GM12801 (cell line): ENCODE measurements around the gene ISOC2.

ENCODE experiments used
- CTCF ChIP-seq: IDR thresholded peaks from one replicate; pipeline ENCODE4 v1.5.1; 2011; ENCODE audit warnings: control low read depth; ENCODE audit not compliant: insufficient read length; ENCODE audit errors: extremely low read depth

The ISOC2 gene

GRCh38 chr19:55486971-55487923 is 25.8 kb upstream of the ISOC2 start:
- TF ChIP-seq CTCF, result no peak

- TF ChIP-seq CTCF, result no peak
Measured at GRCh38 chr19:55486043-55486970, 24.9 kb upstream of the ISOC2 start.

GRCh38 chr19:55485439-55486011 is 24.1 kb upstream of the ISOC2 start:
- TF ChIP-seq CTCF, result no peak

GRCh38 chr19:55484593-55485438 is 23.4 kb upstream of the ISOC2 start, which contains the start of gene NAT14:
TSS of gene NAT14 (plus strand) at chr19:55485188. CDS start at chr19:55485709, 521 bp downstream.
- TF ChIP-seq CTCF, result no peak

GRCh38 chr19:55483706-55484592 is 22.5 kb upstream of the ISOC2 start:
- TF ChIP-seq CTCF, result no peak
